Lower leg skin (tissue), 4 donors: Measurements from ENCODE around the gene PRELID3B. TPM values are rescaled to one million over a fixed set of nuclear protein-coding genes. Genes with fewer than 3 reads are reported as not detected.

Experiments used
- DNase-seq, 2 donors: peaks; one replicate each; pipeline ENCODE4 v3.0.0-alpha.2; 2019; ENCODE audit warnings: low spot score in 2 of 2
- H3K4me3 ChIP-seq: fragments of 200-600 bp; sonication (generic); 2 replicates; pipeline ENCODE4 v1.5.1; 2017; ENCODE audit warnings: mild to moderate bottlenecking, low read depth; ENCODE audit not compliant: poor library complexity, severe bottlenecking
- POLR2A ChIP-seq, 2 donors: fragments of 450-650 bp; IDR thresholded peaks; one replicate each; pipeline ENCODE4 v1.6.1; 2016 to 2017; ENCODE audit warnings: antibody characterized with exemption in 2 of 2, mild to moderate bottlenecking in 1 of 2, moderate library complexity in 1 of 2
- WGBS, 2 donors: methylation state at CpG; one replicate each; pipeline ENCODE4 v1.1.5; 2018; 5-methylcytosine and 5-hydroxymethylcytosine counted together
- intact Hi-C: fragments of 100-400 bp; cut with DNase I; formaldehyde crosslinking; loops from one replicate; pipeline ENCODE4 v1.15.0; 2023; ENCODE audit warnings: low total_unique reads
- total RNA-seq, 4 donors: library from RNA; depleted of rRNA; stranded (reverse); fragments of >200 nt; gene quantifications; one replicate each; pipeline ENCODE4 v1.1.0, GENCODE V29; 2016
- TF ChIP-seq, protein P1 (sequence below), 3 donors: fragments of 450-650 bp; IDR thresholded peaks; one replicate each; pipeline ENCODE4 v1.5.1; 2016; ENCODE audit warnings: antibody characterized with exemption in 3 of 3, mild to moderate bottlenecking in 3 of 3, moderate library complexity in 2 of 3

PRELID3B gene
- total RNA-seq, 4 donors from 2014 or later: 38.3 to 50.8 (median 49.1) TPM

GRCh38 chr20:59030911-59031563 lies 11.5 kb downstream of the PRELID3B start:
- intact Hi-C loops: no loop called here
- WGBS, 2 donors: 67 to 72% methylated on average over 7 of the region's 7 CpGs
- H3K4me3 ChIP-seq: no peak overlapping the region
- DNase-seq: no peak
- TF ChIP-seq, protein P1, sequence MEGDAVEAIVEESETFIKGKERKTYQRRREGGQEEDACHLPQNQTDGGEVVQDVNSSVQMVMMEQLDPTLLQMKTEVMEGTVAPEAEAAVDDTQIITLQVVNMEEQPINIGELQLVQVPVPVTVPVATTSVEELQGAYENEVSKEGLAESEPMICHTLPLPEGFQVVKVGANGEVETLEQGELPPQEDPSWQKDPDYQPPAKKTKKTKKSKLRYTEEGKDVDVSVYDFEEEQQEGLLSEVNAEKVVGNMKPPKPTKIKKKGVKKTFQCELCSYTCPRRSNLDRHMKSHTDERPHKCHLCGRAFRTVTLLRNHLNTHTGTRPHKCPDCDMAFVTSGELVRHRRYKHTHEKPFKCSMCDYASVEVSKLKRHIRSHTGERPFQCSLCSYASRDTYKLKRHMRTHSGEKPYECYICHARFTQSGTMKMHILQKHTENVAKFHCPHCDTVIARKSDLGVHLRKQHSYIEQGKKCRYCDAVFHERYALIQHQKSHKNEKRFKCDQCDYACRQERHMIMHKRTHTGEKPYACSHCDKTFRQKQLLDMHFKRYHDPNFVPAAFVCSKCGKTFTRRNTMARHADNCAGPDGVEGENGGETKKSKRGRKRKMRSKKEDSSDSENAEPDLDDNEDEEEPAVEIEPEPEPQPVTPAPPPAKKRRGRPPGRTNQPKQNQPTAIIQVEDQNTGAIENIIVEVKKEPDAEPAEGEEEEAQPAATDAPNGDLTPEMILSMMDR (IDR thresholded peaks at IDR 0.05): no peak
- no peak for TF ChIP-seq POLR2A (IDR thresholded peaks at IDR 0.05)

DNA sequence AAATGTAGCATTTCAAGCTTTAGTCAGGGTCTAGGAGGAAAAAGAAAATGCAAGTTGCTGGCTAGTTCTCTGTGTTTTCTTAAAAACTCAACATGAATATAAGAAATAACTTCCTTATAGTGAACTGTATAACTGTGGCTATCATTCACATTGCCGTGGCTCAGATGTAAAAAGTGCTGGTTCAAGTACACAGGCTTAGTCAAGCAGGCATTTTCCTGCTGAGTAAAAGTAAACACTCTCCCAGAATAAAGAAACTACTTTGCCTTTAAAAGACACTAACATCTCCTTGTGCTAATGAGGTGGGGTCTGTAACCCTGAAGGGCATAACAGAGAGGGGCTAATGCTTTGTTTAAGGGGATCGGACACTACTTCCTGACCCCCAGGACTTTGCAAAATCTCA lies 13.8 kb downstream of the PRELID3B start:
- intact Hi-C loops: no loop called here
- H3K4me3 ChIP-seq: no peak overlapping the region
- DNase-seq: no peak
- TF ChIP-seq POLR2A (IDR thresholded peaks at IDR 0.05): no peak
- TF ChIP-seq, protein P1 (IDR thresholded peaks at IDR 0.05): no peak
- 63 to 67% methylated on average over 2 of the region's 2 CpGs for WGBS, 2 donors

GRCh38 chr20:59027741-59028320 lies 14.8 kb downstream of the PRELID3B start:
- 81 to 83% methylated on average over 8 of the region's 8 CpGs for WGBS, 2 donors
- intact Hi-C loops: no loop called here
- no peak overlapping the region for H3K4me3 ChIP-seq
- TF ChIP-seq POLR2A (IDR thresholded peaks at IDR 0.05): no peak
- TF ChIP-seq, protein P1 (IDR thresholded peaks at IDR 0.05): no peak
- no peak for DNase-seq

GRCh38 chr20:59026904-59027740 lies 15.5 kb downstream of the PRELID3B start:
- DNase-seq: no peak
- intact Hi-C loops: no loop called here
- 85 to 87% methylated on average over 5 of the region's 5 CpGs for WGBS, 2 donors
- no peak overlapping the region for H3K4me3 ChIP-seq
- TF ChIP-seq, protein P1 (IDR thresholded peaks at IDR 0.05): no peak
- TF ChIP-seq POLR2A (IDR thresholded peaks at IDR 0.05): no peak

GRCh38 chr20:59025511-59025910 lies 17.1 kb downstream of the PRELID3B start:
- intact Hi-C loops: no loop called here
- no peak for DNase-seq
- 89 to 90% methylated on average over 4 of the region's 4 CpGs for WGBS, 2 donors
- no peak overlapping the region for H3K4me3 ChIP-seq
- TF ChIP-seq, protein P1 (IDR thresholded peaks at IDR 0.05): no peak
- no peak for TF ChIP-seq POLR2A (IDR thresholded peaks at IDR 0.05)
